Measurements from ENCODE around the gene ANKS1A.

ANKS1A gene

DNA sequence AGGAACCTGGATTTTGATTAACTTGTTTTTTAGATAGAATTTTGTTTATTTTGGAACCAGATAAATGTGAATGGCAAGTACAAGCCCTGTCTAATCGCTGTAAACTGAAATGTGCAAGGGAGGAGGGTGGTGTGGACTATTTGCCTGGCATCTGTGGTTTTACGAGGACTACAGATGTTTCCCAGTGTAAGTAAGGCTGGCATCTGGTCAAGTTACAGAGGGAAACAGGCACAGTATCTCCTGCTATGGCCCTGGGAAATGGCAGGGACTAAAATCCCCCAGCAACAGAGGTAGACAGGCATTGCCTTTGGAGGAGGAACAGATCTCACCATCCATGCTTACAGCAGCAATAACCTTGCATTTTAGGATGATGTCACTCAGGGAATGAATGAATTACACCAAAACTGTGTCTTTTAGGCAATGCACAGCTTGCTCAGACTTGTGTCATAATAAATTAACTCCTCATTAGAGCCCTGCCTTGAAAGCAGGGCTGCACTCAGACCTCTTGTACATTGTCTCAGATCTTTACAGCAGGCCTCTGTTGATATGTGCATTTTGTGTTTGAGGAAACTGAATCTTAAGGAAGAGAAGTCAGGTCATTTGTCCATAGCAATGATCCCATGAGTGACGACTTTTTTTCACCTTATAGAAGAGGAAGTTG is 155.8 kb downstream of the ANKS1A start:
- DNase-seq, result no peak

DNA sequence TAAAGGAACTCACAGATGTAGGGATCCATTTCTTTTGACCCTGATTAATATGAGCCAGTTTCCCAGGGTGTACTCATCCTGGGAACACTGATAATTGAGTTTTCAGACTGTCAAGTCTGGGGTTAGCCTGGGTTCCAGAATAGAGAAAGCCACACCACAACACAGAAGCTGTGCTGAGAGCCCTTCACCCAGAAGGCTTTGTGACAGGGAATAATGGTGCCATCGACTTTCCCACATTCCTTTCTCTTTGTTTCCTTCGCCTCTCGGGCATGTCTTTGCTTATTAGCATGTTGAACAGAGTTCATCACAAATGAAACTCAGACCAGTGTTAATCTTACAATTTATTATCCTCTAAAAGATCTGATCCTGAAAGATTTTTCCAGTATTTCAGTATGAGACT is 157.0 kb downstream of the ANKS1A start:
- DNase-seq, result no peak

DNA sequence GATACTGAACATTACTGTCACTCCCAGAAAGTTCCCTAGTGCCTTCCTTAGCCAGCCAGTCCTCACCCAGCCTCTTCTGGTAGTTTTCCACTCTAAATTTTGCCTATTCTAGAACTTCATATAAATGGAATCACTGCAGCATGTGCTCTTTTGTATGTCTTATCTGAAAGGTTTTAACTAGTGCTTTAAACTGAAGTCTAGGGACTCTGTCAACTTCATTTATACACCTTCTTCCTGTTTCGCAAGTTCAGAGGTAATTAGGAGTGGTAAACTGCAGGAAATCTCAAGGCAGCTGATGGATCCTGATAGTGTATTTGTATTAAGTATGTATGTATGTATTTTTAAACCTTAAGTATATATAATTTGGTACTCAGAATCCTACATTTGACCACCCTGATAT is 157.8 kb downstream of the ANKS1A start:
- DNase-seq, result no peak

DNA sequence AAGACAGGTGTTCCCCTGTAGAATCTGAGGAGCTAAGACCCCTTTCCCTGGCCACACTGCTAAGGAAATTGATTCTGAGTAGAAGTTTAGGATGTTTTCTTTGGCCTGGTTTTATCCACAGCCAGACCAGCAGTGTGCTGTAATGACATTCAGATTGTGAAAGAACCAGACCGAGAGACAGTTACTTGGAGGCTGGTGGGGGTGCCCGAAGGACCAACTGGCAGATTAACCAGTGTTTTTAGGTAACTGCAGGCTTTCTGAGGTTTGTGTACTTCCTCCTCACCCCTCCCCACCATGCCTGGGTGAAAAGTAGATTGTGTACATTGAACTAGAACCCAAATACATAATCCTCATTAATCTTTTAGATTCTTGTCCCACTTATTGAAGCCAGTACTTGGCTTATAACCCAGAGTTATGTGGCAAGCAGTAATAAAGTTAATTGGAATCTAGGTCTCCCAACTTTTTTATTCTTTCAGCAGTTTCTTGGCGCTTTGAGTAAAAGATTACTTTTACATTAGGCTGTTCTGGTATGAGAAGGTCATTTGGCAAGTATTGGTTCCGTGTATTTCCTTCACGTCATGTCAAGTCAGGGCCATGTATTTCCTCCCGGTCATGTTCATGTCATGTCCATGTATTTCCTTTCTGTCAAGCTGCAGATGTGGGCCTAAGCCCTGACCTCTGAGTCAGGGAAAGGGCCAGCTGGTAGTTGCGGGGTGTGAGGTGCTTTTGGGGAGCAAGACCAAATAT is 158.4 kb downstream of the ANKS1A start:
- DNase-seq, result no peak

DNA sequence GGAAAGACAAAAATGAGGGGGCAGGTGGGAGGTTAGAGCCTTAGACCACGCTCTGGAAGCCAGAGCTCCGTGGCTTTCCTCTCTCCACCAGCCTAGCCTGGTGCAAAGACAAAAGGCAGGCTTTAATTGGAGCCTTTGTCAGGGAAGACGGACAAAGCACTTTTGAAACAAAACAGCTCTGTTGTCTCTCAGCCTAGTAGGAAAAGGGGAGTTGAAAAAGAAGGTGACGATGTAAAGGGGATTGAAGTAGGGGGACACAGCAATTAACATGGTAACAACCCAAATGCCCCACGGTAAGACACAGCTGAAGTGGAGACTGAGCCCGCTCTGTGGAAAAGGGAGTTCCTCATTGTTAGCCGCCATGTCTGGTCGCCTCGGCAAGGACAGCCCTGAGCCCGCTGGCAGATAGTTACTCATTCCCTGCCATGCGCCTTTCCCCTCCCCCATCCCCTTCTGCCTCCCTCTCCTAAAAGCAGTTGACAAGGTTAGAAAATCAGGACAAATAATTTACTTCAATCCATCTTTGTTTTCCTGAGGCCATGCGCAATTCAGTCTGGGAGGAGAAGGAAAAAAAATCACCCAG is 159.1 kb downstream of the ANKS1A start:
- no peak for DNase-seq

DNA sequence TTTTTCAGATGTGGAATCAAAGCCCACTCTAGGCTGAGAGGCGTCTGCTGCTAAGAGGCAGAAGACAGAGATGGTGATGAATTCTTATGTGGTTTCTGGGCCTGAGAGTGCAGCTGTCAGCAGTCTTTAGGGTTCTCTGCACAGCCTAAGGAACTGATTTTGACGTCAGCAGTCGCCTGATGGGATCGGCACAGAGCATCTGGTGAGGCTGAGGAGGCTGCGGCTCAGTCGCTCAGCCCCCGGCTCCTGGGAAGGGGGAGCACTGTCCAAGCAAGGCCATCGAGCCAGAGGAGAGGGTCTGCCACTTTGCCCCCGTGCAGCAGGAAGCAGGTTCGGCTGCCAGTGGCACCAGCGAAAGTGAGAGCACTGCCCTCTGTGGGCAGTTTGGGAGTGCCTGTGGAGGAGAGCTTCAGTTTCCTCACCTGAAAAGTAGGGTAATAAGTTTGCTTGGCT is 159.6 kb downstream of the ANKS1A start:
- DNase-seq, result no peak

DNA sequence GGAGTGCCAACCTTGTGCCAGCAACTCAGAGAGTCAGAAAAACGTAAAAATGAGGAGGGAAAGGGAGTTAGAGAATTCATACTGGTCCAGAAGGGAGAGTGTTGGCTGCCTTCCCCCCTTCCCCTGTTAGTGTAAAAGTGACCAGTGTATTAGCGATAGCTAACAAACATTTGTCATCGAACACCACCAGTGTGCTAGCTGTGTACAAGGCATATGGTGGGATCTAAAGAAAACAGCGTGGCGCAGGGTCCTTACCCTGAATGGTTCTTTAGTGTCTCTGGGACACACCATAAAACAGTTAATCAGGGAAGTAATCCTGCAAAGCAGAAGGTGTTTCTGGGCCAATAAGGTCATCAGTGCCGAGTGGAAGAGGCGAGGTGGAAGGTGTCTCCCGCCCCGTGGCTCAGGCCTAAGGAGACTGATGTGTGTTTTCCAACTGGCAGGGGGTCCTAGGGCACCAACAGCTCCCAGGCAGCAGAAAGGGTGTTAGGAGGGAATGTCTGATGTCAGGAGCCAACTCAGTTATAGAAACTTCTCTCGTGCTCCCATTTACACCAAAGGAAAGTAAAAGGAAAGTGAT is 160.2 kb downstream of the ANKS1A start:
- no peak for DNase-seq

DNA sequence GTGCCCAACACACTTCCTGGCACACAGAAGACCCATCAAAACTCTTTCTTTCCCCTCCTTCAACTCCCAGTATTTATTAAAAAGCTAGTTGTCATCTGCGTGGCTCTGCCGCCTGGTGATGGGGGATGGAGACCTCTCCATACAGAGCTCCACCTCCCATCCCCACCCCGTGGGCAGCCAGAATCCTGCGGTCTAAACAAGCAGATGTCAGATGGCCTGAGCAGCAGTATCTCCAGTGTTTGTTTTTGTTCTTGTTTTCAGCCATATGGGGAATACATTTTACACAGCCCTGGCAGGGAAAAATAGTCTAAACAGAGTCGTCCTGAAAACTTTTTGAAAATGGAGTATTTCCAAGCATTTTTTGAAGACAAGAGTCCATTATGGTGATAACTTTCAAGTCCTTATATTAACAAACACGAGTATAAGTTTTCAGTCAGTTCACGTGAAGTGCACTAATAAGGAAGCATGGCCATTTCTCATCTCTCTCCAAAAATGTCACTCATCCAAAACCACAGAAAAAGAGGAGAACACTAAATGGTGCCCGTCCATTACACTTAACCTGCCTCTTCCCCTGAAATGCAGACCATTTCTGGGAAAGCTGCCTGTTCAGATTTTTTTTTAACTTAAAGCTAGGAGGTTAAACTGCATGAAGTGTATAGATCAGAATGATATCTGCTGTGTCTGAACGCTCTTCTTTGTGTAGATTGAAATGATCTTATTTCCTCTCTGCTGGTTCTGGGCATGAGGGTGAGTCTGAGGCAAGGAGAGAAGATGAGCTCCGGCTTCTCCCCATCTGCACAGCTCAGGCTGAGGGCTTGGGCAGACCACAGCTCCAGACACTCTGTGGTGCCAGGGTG is 161.1 kb downstream of the ANKS1A start:
- no peak for DNase-seq

DNA sequence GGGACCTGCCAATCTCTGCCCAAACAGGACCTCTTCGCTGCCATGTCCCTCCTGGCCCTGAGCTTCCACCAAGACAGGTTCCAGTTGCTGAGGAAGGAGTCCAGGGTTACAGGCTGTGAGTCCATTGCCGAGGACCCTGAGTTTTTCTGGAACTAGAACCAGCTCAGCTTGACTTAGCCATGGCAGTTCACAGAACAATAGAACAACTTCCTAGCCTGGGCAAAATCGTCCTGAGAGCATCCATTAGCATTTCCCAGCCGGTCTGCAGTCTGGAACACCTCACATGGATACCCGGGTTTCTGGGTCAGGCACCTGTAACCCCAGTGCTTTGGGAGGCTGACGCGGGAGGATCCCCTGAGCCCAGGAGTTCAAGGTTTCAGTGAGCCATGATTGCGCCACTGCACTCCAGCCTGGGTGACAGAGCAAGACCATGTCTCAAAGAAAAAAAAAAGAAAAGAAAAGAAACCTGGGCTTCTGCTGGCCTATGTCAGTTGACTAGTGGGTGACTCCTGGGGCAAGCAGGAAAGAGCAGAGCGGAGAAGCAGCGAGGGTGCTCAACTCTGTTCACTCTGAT is 161.8 kb downstream of the ANKS1A start:
- no peak for DNase-seq

DNA sequence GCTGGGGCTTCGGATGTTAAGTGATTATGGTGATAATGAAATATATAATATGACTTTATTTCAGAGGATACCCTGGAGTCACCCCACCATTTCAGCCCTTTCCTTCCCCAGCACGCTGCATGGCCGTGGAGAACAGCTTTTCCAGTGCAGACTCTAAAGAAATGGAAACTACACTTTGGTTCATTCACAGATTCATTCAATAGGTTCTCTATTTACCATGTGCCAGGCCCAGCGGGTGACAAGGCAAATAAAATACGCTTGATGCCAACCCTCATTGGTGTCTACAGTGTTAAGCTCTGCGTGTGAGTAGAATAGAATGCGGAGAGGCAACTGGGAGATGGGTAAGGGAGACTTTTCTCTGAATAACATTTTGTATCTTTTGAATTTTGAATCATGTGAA is 162.3 kb downstream of the ANKS1A start:
- no peak for DNase-seq

DNA sequence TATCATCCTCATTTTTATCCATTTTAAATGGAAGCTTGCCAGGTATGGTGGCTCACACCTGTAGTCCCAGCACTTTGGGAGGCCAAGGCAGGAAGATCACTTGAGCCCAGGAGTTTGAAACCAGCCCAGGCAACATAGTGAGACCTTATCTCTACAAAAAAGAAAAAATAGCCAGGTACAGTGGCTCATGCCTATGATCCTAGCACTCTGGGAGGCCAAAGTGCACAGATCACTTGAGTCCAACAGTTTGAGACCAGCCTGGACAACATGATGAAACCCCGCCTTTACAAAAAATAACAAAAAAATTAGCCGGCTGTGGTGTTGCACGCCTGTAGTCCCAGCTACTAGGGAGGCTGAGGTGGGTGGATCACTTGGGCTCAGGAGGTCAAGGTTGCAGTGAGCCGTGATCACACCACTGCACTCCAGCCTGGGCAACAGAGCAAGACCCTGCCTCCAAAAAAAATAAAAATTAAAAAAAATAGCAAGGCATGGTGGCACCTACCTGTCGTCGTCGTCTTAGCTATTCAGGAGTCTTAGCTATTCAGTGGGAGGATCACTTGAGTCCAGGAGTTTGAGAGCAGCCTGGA is 163.0 kb downstream of the ANKS1A start:
- no peak for DNase-seq

DNA sequence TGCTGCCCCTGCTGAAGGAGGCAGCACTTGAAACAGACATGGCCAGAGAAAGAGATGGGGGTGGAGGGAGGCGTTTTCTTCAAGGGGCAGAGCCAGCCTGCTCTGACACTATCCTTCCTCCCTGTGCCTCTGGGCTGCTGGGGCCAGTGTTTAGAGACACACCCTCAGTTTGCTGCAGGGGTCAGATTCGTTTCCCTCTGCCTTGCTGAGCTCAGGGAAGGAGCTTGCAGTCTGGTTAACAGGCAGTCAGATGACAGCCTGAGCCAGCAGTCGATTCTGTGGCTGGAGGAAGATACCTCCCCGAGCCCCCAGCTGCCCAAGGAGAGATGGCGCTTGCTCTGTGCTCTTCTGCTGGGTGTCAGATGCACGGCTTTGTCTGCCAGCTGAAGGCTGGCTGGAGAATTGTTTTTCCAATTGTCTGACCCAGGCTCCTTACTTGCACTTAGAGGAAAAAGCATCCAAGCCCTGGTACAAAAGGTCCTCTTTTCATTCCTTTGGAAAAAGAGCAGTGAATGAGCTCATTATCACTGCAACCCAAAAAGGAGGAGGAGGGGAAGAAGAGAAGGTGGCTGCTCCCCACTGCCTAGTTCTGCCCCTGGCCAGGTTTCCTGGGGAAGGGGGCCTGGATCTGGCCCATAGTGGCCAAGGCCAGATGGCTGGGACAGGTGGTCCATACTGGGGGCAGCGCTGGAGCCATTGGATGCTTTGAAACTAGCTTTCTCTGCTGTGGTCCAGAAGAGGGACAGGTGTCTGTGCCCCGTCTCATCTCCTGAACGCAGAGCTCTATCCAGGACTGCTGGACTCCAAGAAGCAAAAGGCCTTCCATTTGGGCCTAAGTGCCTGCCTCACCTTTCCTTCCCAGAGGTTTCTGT is 163.9 kb downstream of the ANKS1A start:
- DNase-seq, result peak in 1 of 2 experiments; percentile 36

DNA sequence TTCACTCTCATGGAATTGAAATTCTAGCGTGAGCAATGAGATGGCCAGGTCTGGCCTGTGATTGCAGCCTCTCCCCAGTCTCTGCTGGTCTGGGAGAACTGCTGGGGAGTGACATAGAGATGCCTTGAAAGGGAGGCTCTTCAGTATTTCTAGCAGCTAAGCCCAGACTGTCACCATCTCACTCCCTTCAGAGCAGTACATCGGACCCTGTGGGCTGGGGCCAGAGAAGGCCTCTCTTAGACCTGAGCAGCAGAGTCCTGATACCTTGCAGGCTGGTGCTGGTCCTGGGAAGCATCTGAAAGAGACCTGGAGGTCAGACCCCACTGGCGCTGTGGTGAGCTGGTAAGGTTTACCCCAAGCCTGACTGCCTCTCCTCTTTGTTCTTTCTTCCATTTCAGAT is 164.6 kb downstream of the ANKS1A start:
- no peak for DNase-seq

DNA sequence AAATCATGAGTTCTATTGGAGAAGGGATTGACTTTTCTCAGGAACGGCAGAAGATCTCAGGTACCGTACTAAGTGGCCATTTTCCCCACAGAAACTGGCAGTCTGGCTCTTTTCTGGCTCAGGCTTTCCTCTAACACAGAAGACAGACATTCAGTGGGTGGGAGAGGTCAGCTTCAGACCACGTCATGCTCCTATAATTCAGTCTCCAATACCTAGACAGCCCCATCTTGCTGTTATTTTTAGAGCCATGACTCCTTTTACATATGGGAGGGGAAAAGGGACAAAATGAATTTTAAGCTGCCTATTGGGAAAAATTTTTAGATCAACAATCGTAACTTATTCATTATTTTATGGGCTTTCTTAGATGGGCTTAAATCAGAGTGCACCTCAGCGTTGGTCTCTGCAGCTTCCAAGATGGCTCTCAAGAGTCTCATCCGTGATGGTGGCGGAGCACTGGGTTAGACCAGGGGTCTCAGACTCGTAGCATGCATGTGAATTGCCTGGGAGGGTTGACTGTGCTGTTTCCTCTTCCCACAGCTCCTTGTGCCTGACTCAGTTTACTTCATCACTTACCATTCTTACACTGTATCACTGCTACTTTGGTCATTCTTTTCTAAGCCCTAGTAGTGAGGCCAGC is 165.2 kb downstream of the ANKS1A start:
- DNase-seq, result no peak

DNA sequence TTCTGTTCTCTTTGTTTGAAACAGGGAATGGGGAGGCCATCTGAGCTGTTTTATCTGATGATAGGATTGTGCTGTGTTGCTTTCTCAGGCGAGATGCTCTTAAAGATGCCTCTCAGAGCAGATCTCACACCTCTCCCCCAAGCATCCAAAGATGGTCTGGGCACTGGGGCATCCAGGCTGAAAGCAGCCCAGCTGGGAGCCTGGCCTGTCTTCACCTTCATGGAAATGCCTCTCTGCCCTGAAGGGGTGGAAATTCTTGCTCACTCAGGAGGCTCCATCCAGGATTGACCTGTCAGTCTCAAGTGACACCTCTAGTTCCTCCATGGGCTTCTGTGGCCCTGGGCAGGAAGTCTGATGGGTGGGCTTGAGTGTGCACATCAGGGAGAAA is 165.7 kb downstream of the ANKS1A start:
- no peak for DNase-seq

DNA sequence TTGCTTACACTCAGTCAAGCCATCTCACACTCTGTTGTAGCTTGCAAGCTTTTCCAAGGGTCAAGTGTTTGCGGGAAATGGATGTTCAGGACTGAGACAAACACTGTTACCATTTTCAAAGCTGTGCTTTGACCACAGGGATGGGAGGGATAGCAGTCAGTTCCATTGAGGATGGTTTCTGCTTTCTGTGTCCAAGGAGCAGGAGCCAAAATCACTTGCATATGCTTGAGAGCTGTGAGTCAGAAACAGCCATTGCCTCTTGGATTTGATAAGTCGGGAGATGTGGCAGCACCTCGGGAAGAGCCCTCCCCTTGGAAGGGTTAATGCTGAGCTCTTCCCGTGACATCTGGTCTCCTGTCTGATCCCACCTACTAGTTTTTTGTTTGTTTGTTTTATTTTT is 166.8 kb downstream of the ANKS1A start:
- no peak for DNase-seq

DNA sequence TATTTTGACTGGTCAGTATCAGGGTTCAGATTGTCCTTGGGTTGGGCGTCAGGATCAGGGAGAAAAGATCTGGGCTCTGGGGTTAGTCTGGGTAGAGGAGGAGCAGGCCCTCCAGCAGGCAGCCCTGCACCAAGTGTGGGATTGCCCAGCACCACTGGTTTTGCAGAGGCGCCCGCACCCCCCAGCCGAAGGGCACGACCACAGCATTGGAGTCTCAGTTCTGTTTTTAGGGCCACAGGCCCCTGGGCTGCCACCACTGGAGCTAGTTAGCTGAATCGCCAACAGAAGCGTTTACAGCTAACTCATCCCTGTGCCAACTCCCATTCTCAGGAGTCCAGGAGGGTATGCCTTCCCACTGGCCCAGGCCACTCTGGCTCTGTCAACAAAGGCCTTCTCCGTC is 167.9 kb downstream of the ANKS1A start:
- no peak for DNase-seq

DNA sequence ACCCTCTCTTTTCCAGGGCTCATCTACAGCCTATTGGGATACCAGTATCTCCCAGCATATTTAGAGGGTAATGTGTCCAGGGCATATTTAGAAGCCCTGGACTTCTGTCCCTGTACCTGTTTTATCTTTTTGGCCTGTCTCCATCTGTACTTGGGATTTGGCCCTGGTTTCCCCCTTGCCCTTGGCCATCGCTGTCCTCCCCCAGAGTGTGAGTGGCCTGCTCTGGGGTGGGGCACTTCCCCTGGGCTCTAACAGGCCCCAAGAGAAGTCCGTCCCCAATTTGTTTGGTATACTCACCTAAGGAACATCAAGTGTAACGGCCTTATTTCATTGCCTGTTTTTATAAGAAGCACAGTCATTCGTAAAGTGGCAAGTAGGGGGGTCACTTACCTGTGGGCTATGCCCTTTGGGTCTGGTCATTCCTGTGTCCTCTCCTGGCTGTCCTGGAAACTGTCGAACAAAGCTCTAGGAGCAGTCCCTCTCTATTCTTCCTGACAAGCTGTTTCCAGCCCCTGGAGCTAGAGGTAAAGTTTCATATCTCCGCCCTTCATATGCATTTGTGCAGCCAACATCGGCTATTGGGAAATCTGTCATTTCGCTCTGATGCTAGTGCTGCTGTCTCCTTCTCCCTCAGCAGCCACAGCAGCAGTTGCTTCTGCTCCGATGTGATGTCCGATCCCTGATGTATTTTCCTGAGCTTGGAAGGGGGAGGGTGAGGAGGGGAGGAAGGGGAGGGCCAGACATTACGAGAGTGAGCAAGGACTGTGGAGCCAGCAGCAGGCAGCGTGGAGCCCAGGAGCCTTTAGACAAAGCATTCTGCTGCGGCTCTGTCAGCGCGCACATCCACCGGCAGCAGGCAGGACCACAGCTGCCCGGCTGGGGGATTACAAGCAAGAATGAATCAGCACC is 168.6 kb downstream of the ANKS1A start:
- DNase-seq, result no peak

DNA sequence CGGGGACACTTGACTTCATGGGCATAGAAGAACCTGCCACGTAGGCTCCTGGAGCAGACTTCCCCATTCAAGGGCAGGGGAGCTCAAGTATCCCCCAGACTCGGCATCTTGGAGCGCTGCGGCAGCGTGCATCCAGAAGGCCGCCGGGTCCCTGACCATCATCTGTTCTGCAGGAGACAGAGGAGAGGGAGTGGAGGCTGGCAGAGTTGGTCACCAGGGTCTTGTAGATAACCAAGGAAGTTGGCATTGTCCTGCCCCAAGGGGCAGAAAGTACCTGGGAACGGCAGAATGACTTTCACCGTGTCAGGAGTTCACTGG is 169.3 kb downstream of the ANKS1A start:
- DNase-seq, result no peak
